ENCODE measurements around the gene KAT8. TPM values are rescaled to one million over a fixed set of nuclear protein-coding genes. Genes with fewer than 3 reads are reported as not detected.

KAT8 gene
- total and polyA plus RNA-seq, 2 of the 13 experiments (the other 11 are each of a cell fraction or from before 2014, with no cell fraction given): 79.0 to 84.2 TPM

GRCh38 chr16:31086629-31086906 lies 30.9 kb upstream of the KAT8 start:
- in situ Hi-C loops (cut with HindIII; ENCODE audit: extremely low pct_ligation_motif_present, low pct_unique_long_range_greater_than_20kb) (no loop called here), intact Hi-C loops (cut with micrococcal nuclease; ENCODE audit: unreplicated experiment) (no loop called here)
- Histone ChIP-seq H3K9ac (ENCODE audit: insufficient read depth, low read depth, low read length) (no peak overlapping the region), H3K27ac (ENCODE audit: extremely low read length, insufficient read depth, low read length) (no peak overlapping the region), H3K36me3 (replicated peaks in 1 of 2; ENCODE audit: control insufficient read depth in 1 of 2, insufficient read depth in 2 of 2, low read length in 2 of 2) (peaks cover 16 to 30% of the 10 kb centered on the region in 2 experiments), H2AFZ (ENCODE audit: low read length) (no peak overlapping the region), H3K4me3 (replicated peaks in 1 of 3; ENCODE audit: insufficient read depth in 1 of 3, low read depth in 2 of 3, low read length in 3 of 3) (no peak overlapping the region), H3K4me2 (ENCODE audit: low read depth, low read length) (no peak overlapping the region), H3K27me3 (ENCODE audit: control insufficient read depth in 1 of 2, insufficient read depth in 2 of 2, low read length in 2 of 2) (no peaks in the 10 kb centered on the region), H3K9me3 (ENCODE audit: low read length) (no peaks in the 10 kb centered on the region), H4K20me1 (ENCODE audit: insufficient read depth, low read length) (no peaks in the 10 kb centered on the region; the same call in 1 of the 2 replicates), H3K79me2 (ENCODE audit: insufficient read depth, low read length) (peaks cover 12% of the 10 kb centered on the region), H3K4me1 (ENCODE audit: insufficient read depth, low read length) (no peaks in the 10 kb centered on the region)
- ATAC-seq (peak; percentile 4; the same call in 2 of the 3 replicates), DNase-seq (ENCODE audit: low spot score) (no peak), FAIRE-seq (no peak)
- TF ChIP-seq PAWR (CRISPR knock-in tag; IDR thresholded peaks at IDR 0.05; ENCODE audit: borderline replicate concordance) (no peak), ZNF687 (CRISPR knock-in tag; IDR thresholded peaks at IDR 0.05) (0 out of 2 replicates have a peak, but pooled peaks have one; percentile 19), HNRNPLL (IDR thresholded peaks at IDR 0.05; ENCODE audit: low read depth, low read length, poor library complexity, severe bottlenecking) (peak; percentile 4), SRSF9 (IDR thresholded peaks at IDR 0.05; ENCODE audit: borderline replicate concordance, insufficient read depth, low read depth, low read length, poor library complexity, severe bottlenecking) (no peak), GPN1 (CRISPR knock-in tag; IDR thresholded peaks at IDR 0.05; ENCODE audit: borderline replicate concordance) (no peak)
- TF ChIP-seq, protein P1, sequence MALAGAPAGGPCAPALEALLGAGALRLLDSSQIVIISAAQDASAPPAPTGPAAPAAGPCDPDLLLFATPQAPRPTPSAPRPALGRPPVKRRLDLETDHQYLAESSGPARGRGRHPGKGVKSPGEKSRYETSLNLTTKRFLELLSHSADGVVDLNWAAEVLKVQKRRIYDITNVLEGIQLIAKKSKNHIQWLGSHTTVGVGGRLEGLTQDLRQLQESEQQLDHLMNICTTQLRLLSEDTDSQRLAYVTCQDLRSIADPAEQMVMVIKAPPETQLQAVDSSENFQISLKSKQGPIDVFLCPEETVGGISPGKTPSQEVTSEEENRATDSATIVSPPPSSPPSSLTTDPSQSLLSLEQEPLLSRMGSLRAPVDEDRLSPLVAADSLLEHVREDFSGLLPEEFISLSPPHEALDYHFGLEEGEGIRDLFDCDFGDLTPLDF (CRISPR knock-in tag; IDR thresholded peaks at IDR 0.05): no peak
- BruUV-seq (replicated peaks): no TSS peak
- ChIA-PET CTCF (ENCODE audit: low intra/inter-chr PET ratio, low total read pairs) (no interaction called here), POLR2A (interaction anchor here (1.4 to 3.3 kb wide), 2 partner anchors 12 to 31 kb away, joined by 3 to 17 read pairs; partner anchors contain the start of genes KAT8, ZNF646 and ZNF668)
- 100% methylated on average over 2 of the region's 6 CpGs for WGBS (ENCODE audit: low lambda C conversion rate)

All from HepG2 (cell line).